GM12878 (cell line): ENCODE measurements around the gene NSL1. TPM values are rescaled to one million over a fixed set of nuclear protein-coding genes. Genes with fewer than 3 reads are reported as not detected.

Source experiments
- BCL11A ChIP-seq: IDR thresholded peaks from 2 replicates; pipeline ENCODE4 v1.6.1; 2011; ENCODE audit warnings: low read depth, low read length
- BHLHE40 ChIP-seq, 2 experiments: fragments of 450-650 bp in 1 of 2; IDR thresholded peaks; 2 replicates each; pipeline ENCODE4 v1.6.1; 2011 to 2017; ENCODE audit warnings: low read depth in 2 of 2, borderline replicate concordance in 1 of 2, improper control_type of control experiment in 1 of 2, low read length in 1 of 2, mild to moderate bottlenecking in 1 of 2
- CEBPB ChIP-seq, 2 experiments: fragments of 150-350 bp in 1 of 2; IDR thresholded peaks; 2 replicates each; pipeline ENCODE4 v1.6.1; 2012 to 2014; ENCODE audit warnings: low read depth in 2 of 2, low read length in 2 of 2, borderline replicate concordance in 1 of 2, inconsistent platforms in 1 of 2
- EED ChIP-seq: sonication (generic); IDR thresholded peaks from 2 replicates; pipeline ENCODE4 v1.6.1; 2016; ENCODE audit warnings: antibody characterized with exemption, low read depth
- FOXK2 ChIP-seq: fragments of 450-650 bp; IDR thresholded peaks from 2 replicates; pipeline ENCODE4 v1.6.1; 2017; ENCODE audit warnings: mild to moderate bottlenecking, moderate library complexity
- HDGF ChIP-seq: fragments of 450-650 bp; IDR thresholded peaks from 2 replicates; pipeline ENCODE4 v1.6.1; 2016; ENCODE audit warnings: antibody characterized with exemption
- KLF5 ChIP-seq: fragments of 450-650 bp; IDR thresholded peaks from 2 replicates; pipeline ENCODE4 v1.6.1; 2014; ENCODE audit warnings: mild to moderate bottlenecking; ENCODE audit not compliant: partially characterized antibody
- MTA2 ChIP-seq: fragments of 450-650 bp; IDR thresholded peaks from 2 replicates; pipeline ENCODE4 v1.6.1; 2016; ENCODE audit warnings: low read depth, mild to moderate bottlenecking, moderate library complexity
- MXI1 ChIP-seq: fragments of 150-350 bp; IDR thresholded peaks from 2 replicates; pipeline ENCODE4 v1.6.1; 2011; ENCODE audit warnings: low read depth, mild to moderate bottlenecking, inconsistent platforms, low read length, improper control_type of control experiment
- NR2C2 ChIP-seq: IDR thresholded peaks from 2 replicates; pipeline ENCODE4 v1.6.1; 2011; ENCODE audit warnings: borderline replicate concordance, low read depth; ENCODE audit not compliant: control insufficient read depth, insufficient read length
- PBX3 ChIP-seq: IDR thresholded peaks from 2 replicates; pipeline ENCODE4 v1.6.1; 2011; ENCODE audit warnings: mild to moderate bottlenecking, low read depth, low read length, moderate library complexity; ENCODE audit not compliant: insufficient replicate concordance
- POLR2AphosphoS2 ChIP-seq: IDR thresholded peaks from 2 replicates; pipeline ENCODE4 v1.6.1; 2011; ENCODE audit warnings: low read depth, mild to moderate bottlenecking, low read length, improper control_type of control experiment, moderate library complexity
- RUNX3 ChIP-seq: IDR thresholded peaks from 2 replicates; pipeline ENCODE4 v1.6.1; 2012; ENCODE audit warnings: low read length, inconsistent platforms
- SMC3 ChIP-seq: IDR thresholded peaks from 2 replicates; pipeline ENCODE4 v1.6.1; 2011; ENCODE audit warnings: low read length, improper control_type of control experiment, borderline replicate concordance
- SUZ12 ChIP-seq: fragments of 200-600 bp; sonication (generic); IDR thresholded peaks from one replicate; pipeline ENCODE4 v1.6.1; 2018; ENCODE audit warnings: antibody characterized with exemption, mild to moderate bottlenecking; ENCODE audit not compliant: unreplicated experiment
- TARDBP ChIP-seq: IDR thresholded peaks from 2 replicates; pipeline ENCODE4 v1.6.1; 2016; ENCODE audit warnings: borderline replicate concordance
- TCF12 ChIP-seq: IDR thresholded peaks from 2 replicates; pipeline ENCODE4 v1.6.1; 2011; ENCODE audit warnings: low read depth, mild to moderate bottlenecking, low read length
- WRNIP1 ChIP-seq: IDR thresholded peaks from 2 replicates; pipeline ENCODE4 v1.6.1; 2011; ENCODE audit warnings: low read depth, low read length, improper control_type of control experiment, borderline replicate concordance
- ZNF207 ChIP-seq: fragments of 450-650 bp; IDR thresholded peaks from 2 replicates; pipeline ENCODE4 v1.6.1; 2014; ENCODE audit warnings: antibody characterized with exemption, mild to moderate bottlenecking, borderline replicate concordance
- ZNF384 ChIP-seq: IDR thresholded peaks from 2 replicates; pipeline ENCODE4 v1.6.1; 2012; ENCODE audit warnings: low read depth, mild to moderate bottlenecking, low read length, improper control_type of control experiment, borderline replicate concordance
- ZNF622 ChIP-seq: fragments of 450-650 bp; IDR thresholded peaks from 2 replicates; pipeline ENCODE4 v1.6.1; 2017; ENCODE audit warnings: mild to moderate bottlenecking, inconsistent platforms
- polyA plus RNA-seq, 11 experiments: library from polyadenylated mRNA; depleted of rRNA in 4 of 11; unstranded in 6 of 11; stranded (reverse) in 5 of 11; fragments of >200 nt; fragmentation: Nextera tagmentation in 4 of 11; fragmentation: Illumina TruSeq in 1 of 11; extraction: Ambion mirVana in 4 of 11; extraction: Trizol in 1 of 11; gene quantifications; 1 replicate in 1 of 11; 2 replicates in 10 of 11; pipeline versions ENCODE4 v1.2.1 to v1.2.3, GENCODE V29; 2011 to 2016; ENCODE audit warnings: inconsistent platforms in 2 of 11, missing spikeins in 2 of 11, low read depth in 1 of 11
- total RNA-seq, 4 experiments: library from RNA; depleted of rRNA in 3 of 4; stranded (reverse); fragments of >200 nt in 3 of 4; fragmentation: Illumina TruSeq in 1 of 4; extraction: Trizol in 1 of 4; gene quantifications; 2 replicates each; pipeline versions ENCODE4 v1.2.1 to v1.2.3, GENCODE V29; 2013 to 2021
- TF ChIP-seq, protein P1 (sequence below): fragments of 450-650 bp; IDR thresholded peaks from 2 replicates; pipeline ENCODE4 v1.6.1; 2017; ENCODE audit warnings: low read depth, mild to moderate bottlenecking, moderate library complexity
- TF ChIP-seq, protein P2 (sequence below): fragments of 450-650 bp; IDR thresholded peaks from 2 replicates; pipeline ENCODE4 v1.6.1; 2018; ENCODE audit warnings: borderline replicate concordance, mild to moderate bottlenecking; ENCODE audit not compliant: partially characterized antibody
- TF ChIP-seq, protein P3 (sequence below): fragments of 450-650 bp; IDR thresholded peaks from 2 replicates; pipeline ENCODE4 v1.6.1; 2014; ENCODE audit warnings: mild to moderate bottlenecking

NSL1 gene
- total and polyA plus RNA-seq, 10 of the 15 experiments (the other 5 are each of a cell fraction or from before 2014, with no cell fraction given), result 36.7 to 74.2 (median 46.4) TPM

- TF ChIP-seq FOXK2, result no peak
- TF ChIP-seq CEBPB (IDR thresholded peaks at IDR 0.05; ENCODE audit: borderline replicate concordance in 1 of 2, low read depth in 2 of 2, low read length in 2 of 2), result no peak
- TF ChIP-seq PBX3, result no peak
- TF ChIP-seq, protein P1, sequence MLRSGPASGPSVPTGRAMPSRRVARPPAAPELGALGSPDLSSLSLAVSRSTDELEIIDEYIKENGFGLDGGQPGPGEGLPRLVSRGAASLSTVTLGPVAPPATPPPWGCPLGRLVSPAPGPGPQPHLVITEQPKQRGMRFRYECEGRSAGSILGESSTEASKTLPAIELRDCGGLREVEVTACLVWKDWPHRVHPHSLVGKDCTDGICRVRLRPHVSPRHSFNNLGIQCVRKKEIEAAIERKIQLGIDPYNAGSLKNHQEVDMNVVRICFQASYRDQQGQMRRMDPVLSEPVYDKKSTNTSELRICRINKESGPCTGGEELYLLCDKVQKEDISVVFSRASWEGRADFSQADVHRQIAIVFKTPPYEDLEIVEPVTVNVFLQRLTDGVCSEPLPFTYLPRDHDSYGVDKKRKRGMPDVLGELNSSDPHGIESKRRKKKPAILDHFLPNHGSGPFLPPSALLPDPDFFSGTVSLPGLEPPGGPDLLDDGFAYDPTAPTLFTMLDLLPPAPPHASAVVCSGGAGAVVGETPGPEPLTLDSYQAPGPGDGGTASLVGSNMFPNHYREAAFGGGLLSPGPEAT, result no peak; the same call in none of the 2 replicates
- TF ChIP-seq MTA2, result no peak; the same call in none of the 2 replicates
- peak; percentile 42; the same call in 1 of the 2 replicates for TF ChIP-seq SMC3
- TF ChIP-seq MXI1, result no peak
- TF ChIP-seq BHLHE40 (IDR thresholded peaks at IDR 0.05; ENCODE audit: borderline replicate concordance in 1 of 2, low read depth in 2 of 2, low read length in 1 of 2), result peak in 1 of 2 experiments; percentile 31; a peak in 1 of 4 replicates
- TF ChIP-seq, protein P2, sequence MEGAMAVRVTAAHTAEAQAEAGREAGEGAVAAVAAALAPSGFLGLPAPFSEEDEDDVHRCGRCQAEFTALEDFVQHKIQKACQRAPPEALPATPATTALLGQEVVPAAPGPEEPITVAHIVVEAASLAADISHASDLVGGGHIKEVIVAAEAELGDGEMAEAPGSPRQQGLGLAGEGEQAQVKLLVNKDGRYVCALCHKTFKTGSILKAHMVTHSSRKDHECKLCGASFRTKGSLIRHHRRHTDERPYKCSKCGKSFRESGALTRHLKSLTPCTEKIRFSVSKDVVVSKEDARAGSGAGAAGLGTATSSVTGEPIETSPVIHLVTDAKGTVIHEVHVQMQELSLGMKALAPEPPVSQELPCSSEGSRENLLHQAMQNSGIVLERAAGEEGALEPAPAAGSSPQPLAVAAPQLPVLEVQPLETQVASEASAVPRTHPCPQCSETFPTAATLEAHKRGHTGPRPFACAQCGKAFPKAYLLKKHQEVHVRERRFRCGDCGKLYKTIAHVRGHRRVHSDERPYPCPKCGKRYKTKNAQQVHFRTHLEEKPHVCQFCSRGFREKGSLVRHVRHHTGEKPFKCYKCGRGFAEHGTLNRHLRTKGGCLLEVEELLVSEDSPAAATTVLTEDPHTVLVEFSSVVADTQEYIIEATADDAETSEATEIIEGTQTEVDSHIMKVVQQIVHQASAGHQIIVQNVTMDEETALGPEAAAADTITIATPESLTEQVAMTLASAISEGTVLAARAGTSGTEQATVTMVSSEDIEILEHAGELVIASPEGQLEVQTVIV, result no peak
- TF ChIP-seq ZNF622, result no peak
- no peak for TF ChIP-seq WRNIP1
- TF ChIP-seq, protein P3, sequence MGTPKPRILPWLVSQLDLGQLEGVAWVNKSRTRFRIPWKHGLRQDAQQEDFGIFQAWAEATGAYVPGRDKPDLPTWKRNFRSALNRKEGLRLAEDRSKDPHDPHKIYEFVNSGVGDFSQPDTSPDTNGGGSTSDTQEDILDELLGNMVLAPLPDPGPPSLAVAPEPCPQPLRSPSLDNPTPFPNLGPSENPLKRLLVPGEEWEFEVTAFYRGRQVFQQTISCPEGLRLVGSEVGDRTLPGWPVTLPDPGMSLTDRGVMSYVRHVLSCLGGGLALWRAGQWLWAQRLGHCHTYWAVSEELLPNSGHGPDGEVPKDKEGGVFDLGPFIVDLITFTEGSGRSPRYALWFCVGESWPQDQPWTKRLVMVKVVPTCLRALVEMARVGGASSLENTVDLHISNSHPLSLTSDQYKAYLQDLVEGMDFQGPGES, result no peak
- no peak for TF ChIP-seq TARDBP
- 0 out of 2 replicates have a peak, but pooled peaks have one; percentile 11 for TF ChIP-seq BCL11A
- TF ChIP-seq POLR2AphosphoS2, result no peak
- no peak for TF ChIP-seq NR2C2
- no peak for TF ChIP-seq TCF12
- TF ChIP-seq HDGF, result 0 out of 2 replicates have a peak, but pooled peaks have one; percentile 52
- TF ChIP-seq ZNF384, result no peak
- no peak for TF ChIP-seq SUZ12
- TF ChIP-seq EED, result peak; percentile 94
- TF ChIP-seq RUNX3, result 0 out of 2 replicates have a peak, but pooled peaks have one; percentile 5
- TF ChIP-seq KLF5, result no peak
- TF ChIP-seq ZNF207, result no peak
Measured at GRCh38 chr1:212749821-212750535, 41.6 kb downstream of the NSL1 start (continued).
